ENCODE measurements around the gene SLC4A3.

The SLC4A3 gene

GRCh38 chr2:219618733-219619122 is 8.7 kb upstream of the SLC4A3 start:
- TF ChIP-seq, protein P1, sequence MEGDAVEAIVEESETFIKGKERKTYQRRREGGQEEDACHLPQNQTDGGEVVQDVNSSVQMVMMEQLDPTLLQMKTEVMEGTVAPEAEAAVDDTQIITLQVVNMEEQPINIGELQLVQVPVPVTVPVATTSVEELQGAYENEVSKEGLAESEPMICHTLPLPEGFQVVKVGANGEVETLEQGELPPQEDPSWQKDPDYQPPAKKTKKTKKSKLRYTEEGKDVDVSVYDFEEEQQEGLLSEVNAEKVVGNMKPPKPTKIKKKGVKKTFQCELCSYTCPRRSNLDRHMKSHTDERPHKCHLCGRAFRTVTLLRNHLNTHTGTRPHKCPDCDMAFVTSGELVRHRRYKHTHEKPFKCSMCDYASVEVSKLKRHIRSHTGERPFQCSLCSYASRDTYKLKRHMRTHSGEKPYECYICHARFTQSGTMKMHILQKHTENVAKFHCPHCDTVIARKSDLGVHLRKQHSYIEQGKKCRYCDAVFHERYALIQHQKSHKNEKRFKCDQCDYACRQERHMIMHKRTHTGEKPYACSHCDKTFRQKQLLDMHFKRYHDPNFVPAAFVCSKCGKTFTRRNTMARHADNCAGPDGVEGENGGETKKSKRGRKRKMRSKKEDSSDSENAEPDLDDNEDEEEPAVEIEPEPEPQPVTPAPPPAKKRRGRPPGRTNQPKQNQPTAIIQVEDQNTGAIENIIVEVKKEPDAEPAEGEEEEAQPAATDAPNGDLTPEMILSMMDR (IDR thresholded peaks at IDR 0.05; ENCODE audit: low read depth, low read length, missing control alignments): no peak
- no peak overlapping the region for H3K4me3 ChIP-seq (ENCODE audit: low read depth, low read length)
- in situ Hi-C loops (cut with HindIII; ENCODE audit: low sequenced_read_pairs): no loop called here
- no peak for DNase-seq (ENCODE audit: low read depth)

- H3K4me3 ChIP-seq (ENCODE audit: low read depth, low read length): no peak overlapping the region
- no peak for DNase-seq (ENCODE audit: low read depth)
- TF ChIP-seq, protein P1 (IDR thresholded peaks at IDR 0.05; ENCODE audit: low read depth, low read length, missing control alignments): no peak
- in situ Hi-C loops (cut with HindIII; ENCODE audit: low sequenced_read_pairs): no loop called here
These were observed 8.2 kb upstream of the SLC4A3 start for GRCh38 chr2:219619235-219619634.

- TF ChIP-seq, protein P1 (IDR thresholded peaks at IDR 0.05; ENCODE audit: low read depth, low read length, missing control alignments): no peak
These were observed 6.9 kb upstream of the SLC4A3 start for GRCh38 chr2:219620546-219620945.

DNA sequence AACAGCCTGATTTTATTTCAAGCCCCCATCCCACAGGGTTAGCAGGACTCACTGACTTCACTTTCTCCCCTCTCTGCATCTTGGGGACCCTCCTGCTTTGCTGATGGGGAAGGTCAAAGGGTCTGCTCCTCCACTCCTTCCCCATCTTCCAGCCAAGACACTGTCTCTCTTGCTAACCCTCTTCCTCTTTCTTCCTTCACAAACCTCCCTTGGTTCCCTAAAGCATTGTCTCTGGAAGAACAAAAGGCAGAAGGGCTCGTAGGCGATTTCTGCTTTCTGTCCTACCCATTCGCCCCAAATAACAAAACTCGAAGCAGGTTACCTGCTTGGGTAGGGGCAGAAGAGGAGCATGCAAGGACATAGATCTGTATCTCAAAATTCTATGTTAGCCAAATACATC is 5.5 kb upstream of the SLC4A3 start:
- no peak for DNase-seq (ENCODE audit: low read depth)
- no peak overlapping the region for H3K4me3 ChIP-seq (ENCODE audit: low read depth, low read length)
- in situ Hi-C loops (cut with HindIII; ENCODE audit: low sequenced_read_pairs): no loop called here
- TF ChIP-seq, protein P1 (IDR thresholded peaks at IDR 0.05; ENCODE audit: low read depth, low read length, missing control alignments): no peak

More at GRCh38 chr2:219620546-219620945, 6.9 kb upstream of the SLC4A3 start:
- in situ Hi-C loops (cut with HindIII; ENCODE audit: low sequenced_read_pairs): no loop called here
- DNase-seq (ENCODE audit: low read depth): no peak
- no peak overlapping the region for H3K4me3 ChIP-seq (ENCODE audit: low read depth, low read length)

DNA sequence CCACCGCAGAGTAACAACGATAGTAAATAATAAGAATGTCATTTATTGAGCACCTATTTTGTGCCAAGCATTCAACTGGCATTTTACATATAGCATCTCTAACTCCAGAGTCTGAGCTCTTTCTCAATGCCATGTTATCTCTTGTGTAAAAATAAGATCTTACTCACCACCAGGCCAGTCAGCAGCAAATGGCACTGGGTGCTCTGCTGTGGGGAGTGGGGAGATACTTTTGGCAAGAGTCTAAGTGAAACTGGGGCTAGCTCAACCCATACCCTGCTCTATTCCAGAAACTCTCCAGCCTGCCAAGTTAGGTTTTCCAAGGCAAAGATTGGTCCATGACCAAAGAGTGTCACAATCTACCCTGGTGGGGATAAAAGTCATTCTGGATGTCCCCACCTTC is 5.0 kb upstream of the SLC4A3 start:
- no peak for DNase-seq (ENCODE audit: low read depth)
- TF ChIP-seq, protein P1 (IDR thresholded peaks at IDR 0.05; ENCODE audit: low read depth, low read length, missing control alignments): no peak
- no peak overlapping the region for H3K4me3 ChIP-seq (ENCODE audit: low read depth, low read length)
- in situ Hi-C loops (cut with HindIII; ENCODE audit: low sequenced_read_pairs): no loop called here

- in situ Hi-C loops (cut with HindIII; ENCODE audit: low sequenced_read_pairs): no loop called here
- no peak overlapping the region for H3K4me3 ChIP-seq (ENCODE audit: low read depth, low read length)
- no peak for DNase-seq (ENCODE audit: low read depth)
- TF ChIP-seq, protein P1 (IDR thresholded peaks at IDR 0.05; ENCODE audit: low read depth, low read length, missing control alignments): no peak
These were observed 2.9 kb upstream of the SLC4A3 start for GRCh38 chr2:219624565-219624964.

DNA sequence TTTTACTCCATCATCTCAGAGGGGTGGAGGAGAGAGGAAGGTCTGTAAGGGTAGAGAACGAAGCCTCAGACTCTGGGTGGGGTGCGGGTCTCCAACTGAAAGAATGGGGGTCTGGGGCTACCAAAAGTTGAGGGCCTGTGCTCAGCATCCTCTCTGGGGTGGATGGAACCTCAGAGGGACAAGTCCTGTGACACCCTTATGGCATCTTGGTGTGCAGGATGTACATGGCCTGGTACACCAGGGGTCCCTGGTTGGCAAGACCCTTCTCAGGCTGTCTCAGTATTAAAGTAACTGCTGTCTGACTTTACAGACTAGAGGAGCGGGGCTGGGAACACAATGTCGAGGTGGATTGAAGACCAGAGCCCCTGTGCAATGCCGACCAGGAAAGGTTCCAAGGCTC is 2.3 kb upstream of the SLC4A3 start:
- TF ChIP-seq, protein P1 (IDR thresholded peaks at IDR 0.05; ENCODE audit: low read depth, low read length, missing control alignments): no peak
- in situ Hi-C loops (cut with HindIII; ENCODE audit: low sequenced_read_pairs): no loop called here
- H3K4me3 ChIP-seq (ENCODE audit: low read depth, low read length): no peak overlapping the region
- no peak for DNase-seq (ENCODE audit: low read depth)

Measured in astrocyte of the cerebellum (primary cell).